Esophagus (tissue), 2 donors: Measurements from ENCODE around the gene TIGD3. TPM values are rescaled to one million over a fixed set of nuclear protein-coding genes. Genes with fewer than 3 reads are reported as not detected.
A peak's percentile ranks its signal among the peaks of the same experiment; 100 is the strongest.

Source experiments
- H3K27ac ChIP-seq, 2 donors: one replicate each; pipeline ENCODE4 v1.5.1; 2013; ENCODE audit warnings: low read depth in 2 of 2, mild to moderate bottlenecking in 2 of 2, inconsistent platforms in 1 of 2, low read length in 1 of 2, moderate library complexity in 1 of 2
- H3K27me3 ChIP-seq, 2 donors: one replicate each; pipeline ENCODE4 v1.6.1; 2013; ENCODE audit warnings: low read length in 2 of 2, control low read depth in 1 of 2, mild to moderate bottlenecking in 1 of 2; ENCODE audit not compliant: insufficient read depth in 2 of 2, control insufficient read depth in 1 of 2
- H3K36me3 ChIP-seq, 2 donors: one replicate each; pipeline ENCODE4 v1.6.1; 2013; ENCODE audit warnings: low read length in 1 of 2; ENCODE audit not compliant: control insufficient read depth in 2 of 2, insufficient read depth in 2 of 2
- H3K4me1 ChIP-seq, 2 donors: one replicate each; pipeline ENCODE4 v1.6.1; 2013; ENCODE audit warnings: low read length in 1 of 2; ENCODE audit not compliant: control insufficient read depth in 2 of 2, insufficient read depth in 2 of 2
- H3K4me3 ChIP-seq, 2 donors: one replicate each; pipeline ENCODE4 v1.5.1; 2013; ENCODE audit warnings: low read length in 2 of 2, mild to moderate bottlenecking in 2 of 2, low read depth in 1 of 2, moderate library complexity in 1 of 2
- H3K9me3 ChIP-seq, 2 donors: one replicate each; pipeline ENCODE4 v1.6.1; 2013; ENCODE audit warnings: mild to moderate bottlenecking in 2 of 2, low read depth in 1 of 2, low read length in 1 of 2, moderate library complexity in 1 of 2; ENCODE audit not compliant: control insufficient read depth in 2 of 2, insufficient read depth in 1 of 2
- WGBS, 2 donors: extraction: QIAGEN DNeasy Blood & Tissue Kit; methylation state at CpG; one replicate each; pipeline ENCODE4 v1.1.7; 2013; 5-methylcytosine and 5-hydroxymethylcytosine counted together
- polyA plus RNA-seq, 2 donors: library from polyadenylated mRNA; stranded (reverse); fragments of 200-250 nt; gene quantifications; one replicate each; pipeline ENCODE4 v1.2.3, GENCODE V29; 2013
- donor health status: healthy with polysubstance abuse.
- donor health status: Bipolar disorder and iron deficiency.

Gene TIGD3
- polyA plus RNA-seq, 2 donors: 0.10 to 0.16 TPM

DNA sequence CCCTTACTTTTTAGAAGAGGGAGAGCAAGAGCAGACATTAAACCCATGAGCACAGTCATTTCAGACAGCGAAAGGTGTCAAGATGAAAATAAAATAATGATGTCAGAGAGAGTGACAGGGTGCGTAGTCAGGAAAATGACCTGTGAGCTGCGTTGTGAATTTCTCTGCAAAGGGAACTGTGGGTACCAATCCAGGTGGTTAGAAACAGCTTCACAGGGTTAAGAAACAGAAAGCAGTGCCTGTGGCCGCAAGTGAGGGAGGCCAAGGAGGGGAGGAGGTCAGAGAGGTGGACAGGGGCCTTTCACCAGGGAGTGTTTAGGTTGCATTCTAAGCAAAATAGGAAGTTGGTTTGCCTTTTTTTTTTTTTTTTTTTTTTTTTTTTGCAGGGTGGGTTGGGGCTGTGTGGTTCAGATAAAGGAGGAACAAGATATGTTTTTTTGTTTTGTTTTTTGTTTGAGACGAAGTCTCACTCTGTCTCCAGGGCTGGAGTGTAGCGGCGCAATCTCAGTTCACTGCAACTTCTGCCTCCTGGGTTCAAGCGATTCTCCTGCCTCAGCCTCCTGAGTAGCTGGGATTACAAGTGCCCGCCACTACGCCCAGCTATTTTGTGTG, 7.9 kb downstream of the TIGD3 start:
- Histone ChIP-seq H3K27me3 (no peaks in the 10 kb centered on the region), H3K27ac (no peak overlapping the region), H3K9me3 (no peaks in the 10 kb centered on the region), H3K4me3 (no peak overlapping the region), H3K36me3 (no peaks in the 10 kb centered on the region), H3K4me1 (no peaks in the 10 kb centered on the region)
- 80 to 82% methylated on average over 10 of the region's 10 CpGs for WGBS, 2 donors

DNA sequence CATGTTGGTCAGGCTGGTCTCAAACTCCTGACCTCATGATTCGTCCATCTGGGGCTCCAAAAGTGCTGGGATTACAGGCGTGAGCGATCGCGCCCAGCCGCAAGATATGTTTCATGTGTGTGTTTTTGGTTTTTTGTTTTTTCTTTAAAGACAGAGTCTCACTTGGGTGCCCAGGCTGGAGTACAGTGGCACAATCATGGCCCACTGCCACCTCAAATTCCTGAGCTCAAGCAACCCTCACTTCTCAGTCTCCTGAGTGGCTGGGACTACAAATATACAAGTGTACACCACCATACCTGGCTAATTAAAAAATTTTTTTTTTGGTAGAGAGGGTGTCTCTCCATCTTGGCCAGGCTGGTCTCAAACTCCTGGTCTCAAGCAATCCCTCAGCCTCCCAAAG, 8.4 kb downstream of the TIGD3 start:
- Histone ChIP-seq H3K27me3 (no peaks in the 10 kb centered on the region), H3K9me3 (no peaks in the 10 kb centered on the region), H3K36me3 (no peaks in the 10 kb centered on the region), H3K4me1 (no peaks in the 10 kb centered on the region), H3K4me3 (no peak overlapping the region), H3K27ac (no peak overlapping the region)
- 84 to 90% methylated on average over 6 of the region's 6 CpGs for WGBS, 2 donors

DNA sequence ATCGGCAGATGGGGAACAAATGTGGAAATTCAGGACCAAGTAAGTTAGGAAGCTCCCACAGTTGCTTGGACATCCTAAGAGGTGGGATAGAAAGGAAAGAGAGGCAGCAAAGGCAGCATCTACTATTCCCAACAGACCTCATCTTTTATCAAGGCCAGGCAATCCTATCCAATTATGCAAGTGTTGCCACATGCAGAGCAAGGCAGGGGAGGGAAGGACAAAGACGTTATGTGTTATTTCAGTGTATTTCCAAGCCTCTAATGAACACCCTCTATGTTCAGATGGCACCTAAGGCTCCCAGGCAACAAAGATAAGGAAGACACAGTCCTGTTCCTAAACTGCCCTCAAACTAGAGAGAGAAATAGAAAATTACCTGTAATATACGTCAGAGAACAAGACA, 9.2 kb downstream of the TIGD3 start:
- H3K27ac ChIP-seq: no peak overlapping the region
- H3K36me3 ChIP-seq: no peaks in the 10 kb centered on the region
- no peaks in the 10 kb centered on the region for H3K9me3 ChIP-seq
- WGBS, 2 donors: 73 to 78% methylated on average over 3 of the region's 3 CpGs
- H3K4me1 ChIP-seq: no peaks in the 10 kb centered on the region
- no peaks in the 10 kb centered on the region for H3K27me3 ChIP-seq
- no peak overlapping the region for H3K4me3 ChIP-seq

DNA sequence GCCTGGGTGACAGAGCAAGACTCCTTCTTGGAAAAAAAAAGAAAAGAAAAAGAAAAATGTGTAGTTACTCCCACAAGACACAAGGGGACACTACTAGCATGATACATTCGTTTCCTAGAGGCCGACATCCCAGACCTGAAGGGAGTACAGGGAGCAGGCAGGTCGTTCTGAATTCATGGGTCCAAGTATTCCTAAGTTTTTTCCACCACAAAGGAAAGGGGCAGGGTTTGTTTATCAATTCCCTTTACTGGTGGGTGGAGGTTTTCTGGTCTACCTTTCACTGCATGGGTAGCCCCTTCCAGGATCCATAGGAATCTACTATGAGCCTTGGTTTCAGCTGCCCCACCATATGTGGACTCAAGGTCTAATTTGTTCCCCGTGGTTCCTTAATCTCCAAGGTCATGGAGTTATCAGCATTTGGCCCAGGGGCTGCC, 11.8 kb downstream of the TIGD3 start:
- H3K27ac ChIP-seq: no peak overlapping the region
- 4 to 5% methylated on average over 4 of the region's 4 CpGs for WGBS, 2 donors

DNA sequence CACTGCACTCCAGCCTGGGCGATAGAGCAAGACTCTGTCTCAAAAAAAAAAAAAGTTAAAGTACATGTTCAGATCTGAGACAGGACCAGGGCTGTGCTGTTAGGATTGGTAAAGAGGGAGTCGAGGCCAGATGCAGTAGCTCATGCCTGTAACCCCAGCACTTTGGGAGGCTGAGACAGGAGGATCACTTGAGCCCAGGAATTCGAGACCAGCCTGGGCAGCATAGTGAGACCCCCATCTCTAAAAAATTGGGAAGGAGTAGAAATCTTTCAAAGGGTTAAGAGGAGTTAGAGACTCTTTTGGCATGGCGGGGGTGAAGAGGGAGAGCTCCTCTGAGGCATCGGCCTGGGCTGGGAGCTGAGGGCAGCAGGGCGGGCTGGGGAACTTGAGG, 16.1 kb downstream of the TIGD3 start:
- Histone ChIP-seq H3K9me3 (no peaks in the 10 kb centered on the region), H3K27me3 (no peaks in the 10 kb centered on the region), H3K4me3 (no peak overlapping the region), H3K4me1 (peaks cover 0 to 2% of the 10 kb centered on the region in 2 donors), H3K36me3 (no peaks in the 10 kb centered on the region), H3K27ac (no peak overlapping the region)
- WGBS, 2 donors: 66 to 79% methylated on average over 6 of the region's 6 CpGs

More for the DNA sequence above, 11.8 kb downstream of the TIGD3 start:
- Histone ChIP-seq H3K27me3 (no peaks in the 10 kb centered on the region), H3K36me3 (no peaks in the 10 kb centered on the region), H3K4me3 (no peak overlapping the region), H3K4me1 (no peaks in the 10 kb centered on the region), H3K9me3 (no peaks in the 10 kb centered on the region)

DNA sequence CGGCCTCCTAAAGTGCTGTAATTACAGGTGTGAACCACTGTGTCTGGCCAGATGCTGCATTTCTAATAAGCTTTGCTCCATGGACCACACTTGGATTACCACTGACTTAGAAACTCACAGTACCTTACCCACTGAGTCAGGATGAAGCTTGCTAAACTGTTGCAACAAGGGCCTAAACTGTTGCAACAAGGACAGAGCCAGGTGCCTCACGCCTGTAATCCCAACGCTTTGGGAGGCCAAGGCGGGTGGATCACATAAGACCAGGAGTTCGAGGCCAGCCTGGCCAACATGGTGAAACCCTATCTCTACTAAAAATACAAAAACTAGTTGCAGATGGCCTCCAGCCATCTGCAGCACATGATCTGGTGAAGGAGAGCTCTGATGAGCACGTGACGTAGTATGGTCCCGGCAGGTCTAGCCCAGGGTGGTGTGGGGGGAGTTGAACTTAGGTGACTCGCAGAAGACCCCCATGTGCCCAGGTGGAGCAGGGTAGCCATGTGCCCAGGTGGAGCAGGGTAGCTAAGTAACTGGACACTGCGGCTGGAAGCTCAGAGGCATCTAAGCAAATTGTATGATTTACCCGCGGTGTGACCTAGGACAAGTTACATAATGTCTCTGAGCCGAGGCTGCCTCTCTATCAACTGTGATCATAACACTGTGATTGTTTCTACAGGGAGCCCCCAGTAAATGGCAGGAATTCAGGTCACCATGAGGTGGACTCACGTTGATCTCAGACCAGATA, 19.5 kb downstream of the TIGD3 start:
- Histone ChIP-seq H3K9me3 (no peaks in the 10 kb centered on the region), H3K27ac (no peak overlapping the region), H3K4me1 (peaks cover 2 to 3% of the 10 kb centered on the region in 2 donors), H3K27me3 (no peaks in the 10 kb centered on the region), H3K4me3 (no peak overlapping the region), H3K36me3 (no peaks in the 10 kb centered on the region)
- WGBS, 2 donors: 84 to 90% methylated on average over 14 of the region's 14 CpGs

DNA sequence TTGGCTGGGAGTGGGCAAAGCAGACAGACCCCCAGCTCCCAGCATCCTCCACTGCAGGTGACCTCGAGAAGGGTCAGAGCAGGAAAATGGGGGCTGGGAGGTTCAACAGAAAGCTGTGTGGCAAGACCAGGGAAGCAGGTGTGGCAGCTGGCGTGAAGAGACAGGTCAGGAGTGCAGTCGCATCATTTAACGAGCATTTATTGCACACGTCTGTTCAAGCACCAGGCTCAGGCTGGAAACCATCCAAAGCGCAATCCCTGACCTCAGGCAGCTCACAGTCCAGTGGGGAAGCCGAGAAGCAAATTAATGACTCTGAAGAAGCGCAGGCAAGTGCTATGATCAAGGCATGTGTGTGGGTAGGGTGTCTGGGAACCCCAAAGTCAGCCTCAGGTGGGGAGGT, 20.5 kb downstream of the TIGD3 start:
- Histone ChIP-seq H3K4me1 (peaks cover 2 to 3% of the 10 kb centered on the region in 2 donors), H3K4me3 (no peak overlapping the region), H3K27ac (peak overlapping the region in 1 of 2 donors; percentile 34), H3K27me3 (no peaks in the 10 kb centered on the region), H3K9me3 (no peaks in the 10 kb centered on the region), H3K36me3 (no peaks in the 10 kb centered on the region)
- 61 to 65% methylated on average over 8 of the region's 8 CpGs for WGBS, 2 donors

DNA sequence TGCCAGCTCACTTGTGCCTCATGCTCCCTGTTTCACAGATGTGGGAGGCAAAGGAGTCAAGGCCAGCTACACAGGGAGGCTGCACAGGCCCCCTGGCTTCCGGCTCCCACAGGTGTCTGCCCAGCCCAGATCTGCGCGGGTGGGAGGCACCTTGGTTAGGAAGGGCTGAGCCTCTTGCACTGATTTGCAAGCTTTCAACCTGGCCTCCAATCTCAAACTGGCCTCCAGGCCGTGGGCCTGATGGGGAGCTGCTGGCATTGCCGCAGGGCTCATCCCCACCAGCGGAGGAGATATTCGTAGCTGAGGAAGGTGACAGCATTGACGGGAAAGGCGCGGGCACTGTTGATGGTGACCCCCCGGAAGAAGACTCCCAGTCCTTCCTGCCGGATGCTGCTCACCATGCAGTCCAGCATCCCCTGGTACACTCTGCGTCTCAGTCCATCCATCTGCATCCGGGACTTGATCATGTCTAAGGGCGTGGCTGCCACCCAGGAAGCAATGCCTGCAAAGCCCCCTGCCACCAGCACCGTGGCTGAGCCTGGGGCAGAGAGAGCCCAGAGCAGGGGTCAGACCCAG, 21.7 kb downstream of the TIGD3 start:
- Histone ChIP-seq H3K27me3 (no peaks in the 10 kb centered on the region), H3K36me3 (no peaks in the 10 kb centered on the region), H3K9me3 (no peaks in the 10 kb centered on the region), H3K27ac (no peak overlapping the region), H3K4me3 (no peak overlapping the region), H3K4me1 (peaks cover 5 to 10% of the 10 kb centered on the region in 2 donors)
- 88 to 89% methylated on average over 16 of the region's 16 CpGs for WGBS, 2 donors

DNA sequence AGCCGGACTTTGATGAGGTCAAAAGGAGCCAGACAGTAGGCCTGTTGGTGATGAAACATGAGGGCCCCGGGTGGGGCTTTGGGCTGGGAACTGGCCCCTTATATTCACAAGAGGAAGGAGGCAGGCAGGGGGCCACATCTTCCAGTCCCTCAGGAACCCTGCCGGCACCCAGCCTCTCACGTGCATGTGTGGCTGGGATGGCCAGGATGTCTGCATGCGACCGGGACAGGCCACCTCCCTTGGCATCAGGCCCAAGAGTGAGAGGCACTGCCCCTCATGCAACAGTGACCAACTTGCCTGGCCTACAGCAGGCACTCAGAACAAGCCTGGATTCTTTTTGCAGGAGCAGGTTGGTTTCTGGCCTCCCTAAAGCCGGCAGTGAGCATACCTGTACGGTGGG, 22.5 kb downstream of the TIGD3 start:
- peaks cover 5 to 10% of the 10 kb centered on the region in 2 donors for H3K4me1 ChIP-seq
- H3K27ac ChIP-seq: no peak overlapping the region
- no peaks in the 10 kb centered on the region for H3K27me3 ChIP-seq
- H3K9me3 ChIP-seq: no peaks in the 10 kb centered on the region
- no peaks in the 10 kb centered on the region for H3K36me3 ChIP-seq
- 74% methylated on average over 8 of the region's 8 CpGs for WGBS, 2 donors
- H3K4me3 ChIP-seq: no peak overlapping the region
